Body of pancreas (tissue), 4 donors: Measurements from ENCODE around the gene ATXN1.

Source experiments
- POLR2A ChIP-seq, 3 donors: fragments of 450-650 bp; IDR thresholded peaks; one replicate each; pipeline ENCODE4 v1.6.1; 2016; ENCODE audit warnings: antibody characterized with exemption in 3 of 3, mild to moderate bottlenecking in 2 of 3
- TF ChIP-seq, protein P1 (sequence below), 7 experiments: fragments of 450-650 bp in 4 of 7; fragments of 200-600 bp in 3 of 7; sonication (generic) in 3 of 7; IDR thresholded peaks; one replicate each; pipeline ENCODE4 v1.5.1; 2016 to 2019; ENCODE audit warnings: antibody characterized with exemption in 7 of 7

DNA sequence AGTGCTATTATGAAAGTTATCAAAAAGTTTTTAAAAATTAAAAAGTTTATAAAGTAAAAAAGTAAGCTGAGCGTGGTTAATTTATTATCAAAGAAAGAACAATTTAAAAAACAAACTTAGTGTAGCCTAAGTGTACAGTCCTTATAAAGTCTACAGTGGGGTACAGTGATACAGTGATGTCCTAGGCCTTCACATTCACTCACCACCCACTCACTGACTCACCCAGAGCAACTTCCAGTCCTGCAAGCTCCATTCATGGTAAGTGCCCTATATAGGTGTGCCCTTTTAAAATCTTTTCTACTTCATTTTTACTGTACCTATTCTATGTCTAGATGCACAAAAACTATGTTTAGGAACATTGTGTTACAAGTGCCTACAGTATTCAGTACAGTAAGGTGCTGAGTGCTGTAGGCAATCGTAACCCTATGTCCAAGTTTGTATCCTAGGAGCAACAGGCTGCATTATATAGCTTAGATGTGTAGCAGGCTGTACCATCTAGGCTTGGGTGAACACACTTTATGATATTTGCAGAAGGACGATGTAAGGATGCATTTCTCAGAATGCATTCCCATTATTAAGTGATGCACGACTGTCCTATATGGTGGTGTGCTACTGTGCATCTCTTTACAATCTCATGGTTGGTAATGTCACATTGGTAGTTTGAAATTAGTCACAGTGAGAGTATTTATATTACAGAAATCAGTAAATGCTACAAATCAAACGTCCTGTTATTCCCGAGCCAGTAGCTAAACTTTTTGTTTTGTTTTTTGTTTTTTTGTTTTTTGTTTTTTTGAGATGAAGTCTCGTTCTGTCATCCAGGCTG, 364.6 kb downstream of the ATXN1 start:
- TF ChIP-seq, protein P1, sequence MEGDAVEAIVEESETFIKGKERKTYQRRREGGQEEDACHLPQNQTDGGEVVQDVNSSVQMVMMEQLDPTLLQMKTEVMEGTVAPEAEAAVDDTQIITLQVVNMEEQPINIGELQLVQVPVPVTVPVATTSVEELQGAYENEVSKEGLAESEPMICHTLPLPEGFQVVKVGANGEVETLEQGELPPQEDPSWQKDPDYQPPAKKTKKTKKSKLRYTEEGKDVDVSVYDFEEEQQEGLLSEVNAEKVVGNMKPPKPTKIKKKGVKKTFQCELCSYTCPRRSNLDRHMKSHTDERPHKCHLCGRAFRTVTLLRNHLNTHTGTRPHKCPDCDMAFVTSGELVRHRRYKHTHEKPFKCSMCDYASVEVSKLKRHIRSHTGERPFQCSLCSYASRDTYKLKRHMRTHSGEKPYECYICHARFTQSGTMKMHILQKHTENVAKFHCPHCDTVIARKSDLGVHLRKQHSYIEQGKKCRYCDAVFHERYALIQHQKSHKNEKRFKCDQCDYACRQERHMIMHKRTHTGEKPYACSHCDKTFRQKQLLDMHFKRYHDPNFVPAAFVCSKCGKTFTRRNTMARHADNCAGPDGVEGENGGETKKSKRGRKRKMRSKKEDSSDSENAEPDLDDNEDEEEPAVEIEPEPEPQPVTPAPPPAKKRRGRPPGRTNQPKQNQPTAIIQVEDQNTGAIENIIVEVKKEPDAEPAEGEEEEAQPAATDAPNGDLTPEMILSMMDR (IDR thresholded peaks at IDR 0.05): no peak
- no peak for TF ChIP-seq POLR2A (IDR thresholded peaks at IDR 0.05)
